Stimulated activated effector memory CD8-positive, alpha-beta T cell treated with anti-CD3 and anti-CD28 coated beads, Interleukin-12 subunit alpha, Interleukin-12 subunit beta, amount 100 ng/mL, for 72 hours (primary cell): ENCODE measurements around the gene TNS1.

Experiments used
- ATAC-seq: fragments of 150-1000 bp; cut with Tn5 transposase; 2 replicates; pipeline ENCODE4 v1.10.0; 2021
- DNase-seq, 2 donors: peaks; one replicate each; pipeline ENCODE4 v3.0.0; 2021 to 2022; ENCODE audit warnings: low spot score in 2 of 2
- H3K27ac Mint-ChIP-seq: one replicate; pipeline ENCODE4 v1.8.0; 2022; ENCODE audit warnings: mild to moderate bottlenecking, mixed read lengths
- H3K36me3 Mint-ChIP-seq: one replicate; pipeline ENCODE4 v1.8.0; 2022; ENCODE audit warnings: mild to moderate bottlenecking, mixed read lengths
- H3K4me1 Mint-ChIP-seq: one replicate; pipeline ENCODE4 v1.8.0; 2022; ENCODE audit warnings: mixed read lengths
- H3K4me3 Mint-ChIP-seq: one replicate; pipeline ENCODE4 v1.8.0; 2022; ENCODE audit warnings: mild to moderate bottlenecking, mixed read lengths
- H3K9me3 Mint-ChIP-seq: one replicate; pipeline ENCODE4 v1.8.0; 2022; ENCODE audit warnings: mixed read lengths

TNS1 gene

GRCh38 chr2:218000136-218000535 is 2.7 kb downstream of the TNS1 start:
- H3K4me1 Mint-ChIP-seq, result no peaks in the 10 kb centered on the region
- DNase-seq, result no peak
- no peaks in the 10 kb centered on the region for H3K9me3 Mint-ChIP-seq
- H3K27ac Mint-ChIP-seq, result no peak overlapping the region
- no peaks in the 10 kb centered on the region for H3K36me3 Mint-ChIP-seq
- no peak for ATAC-seq
- H3K4me3 Mint-ChIP-seq, result no peak overlapping the region

- Mint-ChIP-seq H3K4me3 (no peak overlapping the region), H3K9me3 (no peaks in the 10 kb centered on the region), H3K36me3 (no peaks in the 10 kb centered on the region), H3K27ac (no peak overlapping the region), H3K4me1 (no peaks in the 10 kb centered on the region)
- no peak for ATAC-seq
- DNase-seq, result no peak
Measured at GRCh38 chr2:217999595-217999959, 3.2 kb downstream of the TNS1 start.

- Mint-ChIP-seq H3K9me3 (no peaks in the 10 kb centered on the region), H3K27ac (no peak overlapping the region), H3K36me3 (no peaks in the 10 kb centered on the region), H3K4me3 (no peak overlapping the region), H3K4me1 (no peaks in the 10 kb centered on the region)
- ATAC-seq, result no peak
- no peak for DNase-seq
Measured at GRCh38 chr2:217998926-217999594, 3.7 kb downstream of the TNS1 start.

GRCh38 chr2:217997510-217997909 is 5.3 kb downstream of the TNS1 start:
- Mint-ChIP-seq H3K4me3 (no peak overlapping the region), H3K36me3 (no peaks in the 10 kb centered on the region), H3K27ac (no peak overlapping the region), H3K4me1 (no peaks in the 10 kb centered on the region), H3K9me3 (no peaks in the 10 kb centered on the region)
- ATAC-seq, result no peak
- no peak for DNase-seq

- H3K4me3 Mint-ChIP-seq, result no peak overlapping the region
- ATAC-seq (no peak), DNase-seq (no peak)
- no peak overlapping the region for H3K27ac Mint-ChIP-seq
- H3K4me1 Mint-ChIP-seq, result no peaks in the 10 kb centered on the region
- H3K36me3 Mint-ChIP-seq, result no peaks in the 10 kb centered on the region
- no peaks in the 10 kb centered on the region for H3K9me3 Mint-ChIP-seq
Measured at GRCh38 chr2:217996361-217996760, 6.4 kb downstream of the TNS1 start.

- H3K27ac Mint-ChIP-seq, result no peak overlapping the region
- DNase-seq, result no peak
- no peaks in the 10 kb centered on the region for H3K36me3 Mint-ChIP-seq
- no peaks in the 10 kb centered on the region for H3K4me1 Mint-ChIP-seq
- no peak for ATAC-seq
- no peak overlapping the region for H3K4me3 Mint-ChIP-seq
- no peaks in the 10 kb centered on the region for H3K9me3 Mint-ChIP-seq
Measured at GRCh38 chr2:217995731-217996231, 7.0 kb downstream of the TNS1 start.

- ATAC-seq (no peak), DNase-seq (no peak)
- H3K27ac Mint-ChIP-seq, result no peak overlapping the region
- no peak overlapping the region for H3K4me3 Mint-ChIP-seq
- no peaks in the 10 kb centered on the region for H3K4me1 Mint-ChIP-seq
- no peaks in the 10 kb centered on the region for H3K9me3 Mint-ChIP-seq
- H3K36me3 Mint-ChIP-seq, result no peaks in the 10 kb centered on the region
Measured at GRCh38 chr2:217994776-217995274, 8.0 kb downstream of the TNS1 start.

- H3K36me3 Mint-ChIP-seq, result no peaks in the 10 kb centered on the region
- H3K4me3 Mint-ChIP-seq, result no peak overlapping the region
- no peaks in the 10 kb centered on the region for H3K9me3 Mint-ChIP-seq
- ATAC-seq (peak; percentile 46), DNase-seq (peak; percentile 49 to 75)
- H3K27ac Mint-ChIP-seq, result no peak overlapping the region
- peaks cover 3% of the 10 kb centered on the region for H3K4me1 Mint-ChIP-seq
Measured at GRCh38 chr2:217993817-217994463, 8.9 kb downstream of the TNS1 start.

- no peak for ATAC-seq
- H3K27ac Mint-ChIP-seq, result no peak overlapping the region
- DNase-seq, result no peak
- peaks cover 11% of the 10 kb centered on the region for H3K4me1 Mint-ChIP-seq
- no peaks in the 10 kb centered on the region for H3K36me3 Mint-ChIP-seq
- no peaks in the 10 kb centered on the region for H3K9me3 Mint-ChIP-seq
- no peak overlapping the region for H3K4me3 Mint-ChIP-seq
Measured at GRCh38 chr2:217993138-217993537, 9.7 kb downstream of the TNS1 start.

GRCh38 chr2:217992061-217992460 is 10.7 kb downstream of the TNS1 start:
- no peaks in the 10 kb centered on the region for H3K36me3 Mint-ChIP-seq
- ATAC-seq (no peak), DNase-seq (no peak)
- peaks cover 12% of the 10 kb centered on the region for H3K4me1 Mint-ChIP-seq
- no peak overlapping the region for H3K27ac Mint-ChIP-seq
- H3K9me3 Mint-ChIP-seq, result no peaks in the 10 kb centered on the region
- H3K4me3 Mint-ChIP-seq, result no peak overlapping the region

- H3K4me1 Mint-ChIP-seq, result peaks cover 12% of the 10 kb centered on the region
- no peaks in the 10 kb centered on the region for H3K36me3 Mint-ChIP-seq
- ATAC-seq (no peak), DNase-seq (no peak)
- H3K27ac Mint-ChIP-seq, result no peak overlapping the region
- H3K9me3 Mint-ChIP-seq, result no peaks in the 10 kb centered on the region
- no peak overlapping the region for H3K4me3 Mint-ChIP-seq
Measured at GRCh38 chr2:217990791-217991465, 11.9 kb downstream of the TNS1 start.

GRCh38 chr2:217990389-217990788 is 12.4 kb downstream of the TNS1 start:
- H3K9me3 Mint-ChIP-seq, result no peaks in the 10 kb centered on the region
- no peak overlapping the region for H3K4me3 Mint-ChIP-seq
- H3K4me1 Mint-ChIP-seq, result peaks cover 12% of the 10 kb centered on the region
- H3K27ac Mint-ChIP-seq, result no peak overlapping the region
- DNase-seq (no peak), ATAC-seq (no peak)
- no peaks in the 10 kb centered on the region for H3K36me3 Mint-ChIP-seq

GRCh38 chr2:217989221-217989948 is 13.4 kb downstream of the TNS1 start:
- ATAC-seq (peak; percentile 44), DNase-seq (no peak)
- H3K4me3 Mint-ChIP-seq, result no peak overlapping the region
- H3K4me1 Mint-ChIP-seq, result peaks cover 12% of the 10 kb centered on the region
- H3K27ac Mint-ChIP-seq, result peak overlapping the region; percentile 13
- H3K9me3 Mint-ChIP-seq, result no peaks in the 10 kb centered on the region
- no peaks in the 10 kb centered on the region for H3K36me3 Mint-ChIP-seq

- H3K27ac Mint-ChIP-seq, result peak overlapping the region; percentile 13
Measured at GRCh38 chr2:217988840-217989204, 14.0 kb downstream of the TNS1 start.

More at GRCh38 chr2:217988840-217989204, 14.0 kb downstream of the TNS1 start:
- DNase-seq (no peak), ATAC-seq (no peak)
- H3K4me3 Mint-ChIP-seq, result no peak overlapping the region
- no peaks in the 10 kb centered on the region for H3K36me3 Mint-ChIP-seq
- H3K4me1 Mint-ChIP-seq, result peaks cover 12% of the 10 kb centered on the region
- H3K9me3 Mint-ChIP-seq, result no peaks in the 10 kb centered on the region
